GM04503 (cell line): ENCODE measurements around the gene RTN4RL1.
"Not testable (repeated sequence)": the region's sequence is repeated elsewhere in the genome, so short reads cannot be mapped to it uniquely, and the experiment has no call there.

ENCODE experiments used
- DNase-seq: peaks from one replicate; pipeline ENCODE4 v3.0.0-alpha.2; 2012; ENCODE audit warnings: low read depth

Gene RTN4RL1

GRCh38 chr17:2023692-2024571 lies 1.2 kb downstream of the RTN4RL1 start:
- no peak for DNase-seq

- DNase-seq, result no peak
These were observed 1.9 kb downstream of the RTN4RL1 start for GRCh38 chr17:2023256-2023655.

GRCh38 chr17:2022647-2023240 lies 2.4 kb downstream of the RTN4RL1 start:
- no peak for DNase-seq

- DNase-seq, result no peak
These were observed 4.4 kb downstream of the RTN4RL1 start for GRCh38 chr17:2020721-2021120.

- DNase-seq, result no peak
These were observed 5.4 kb downstream of the RTN4RL1 start for GRCh38 chr17:2019723-2020122.

- no peak for DNase-seq
These were observed 6.2 kb downstream of the RTN4RL1 start for GRCh38 chr17:2018716-2019510.

GRCh38 chr17:2017274-2017941 lies 7.7 kb downstream of the RTN4RL1 start:
- DNase-seq, result no peak

GRCh38 chr17:2016494-2016893 lies 8.6 kb downstream of the RTN4RL1 start:
- DNase-seq, result no peak

GRCh38 chr17:2015314-2015713 lies 9.8 kb downstream of the RTN4RL1 start:
- DNase-seq, result no peak

- DNase-seq, result no peak
These were observed 11.2 kb downstream of the RTN4RL1 start for GRCh38 chr17:2013994-2014317.

GRCh38 chr17:2013220-2013993 lies 11.7 kb downstream of the RTN4RL1 start:
- DNase-seq, result not testable (repeated sequence)

GRCh38 chr17:2012499-2012898 lies 12.6 kb downstream of the RTN4RL1 start:
- DNase-seq, result no peak

- peak; percentile 77 for DNase-seq
These were observed 13.4 kb downstream of the RTN4RL1 start for GRCh38 chr17:2011411-2012371.

GRCh38 chr17:2009737-2010136 lies 15.4 kb downstream of the RTN4RL1 start:
- no peak for DNase-seq

- no peak for DNase-seq
These were observed 16.6 kb downstream of the RTN4RL1 start for GRCh38 chr17:2008332-2009126.

- DNase-seq, result no peak
These were observed 20.6 kb downstream of the RTN4RL1 start for GRCh38 chr17:2004435-2004952.

GRCh38 chr17:2003525-2003924 lies 21.6 kb downstream of the RTN4RL1 start:
- DNase-seq, result no peak

- DNase-seq, result no peak
These were observed 22.3 kb downstream of the RTN4RL1 start for GRCh38 chr17:2002767-2003329.
